Activated naive CD8-positive, alpha-beta T cell treated with anti-CD3 and anti-CD28 coated beads, Interleukin-2, amount 10 ng/mL, durations not matched to agents 7 days and 5 days (primary cell): ENCODE results near the gene NTSR1. TPM values are rescaled to one million over a fixed set of nuclear protein-coding genes. Genes with fewer than 3 reads are reported as not detected.

ENCODE experiments used
- ATAC-seq: fragments of 150-1000 bp; cut with Tn5 transposase; one replicate; pipeline ENCODE4 v1.10.0; 2021; ENCODE audit warnings: low read depth, moderate library complexity
- POLR2A ChIA-PET: fragments of 350-600 bp; sonication (Branson Sonifier 250); formaldehyde crosslinking; loops from one replicate; lab custom pipeline; 2021; ENCODE audit warnings: antibody characterized with exemption; lab: Charles Lee
- DNase-seq: peaks from one replicate; pipeline ENCODE4 v3.0.0; 2021
- H3K27ac Mint-ChIP-seq: one replicate; pipeline ENCODE4 v1.8.0; 2022; ENCODE audit warnings: mild to moderate bottlenecking, mixed read lengths
- H3K27me3 Mint-ChIP-seq: one replicate; pipeline ENCODE4 v1.8.0; 2022; ENCODE audit warnings: mild to moderate bottlenecking, moderate library complexity, mixed read lengths
- H3K36me3 Mint-ChIP-seq: one replicate; pipeline ENCODE4 v1.8.0; 2021; ENCODE audit warnings: mild to moderate bottlenecking, mixed read lengths
- H3K4me1 Mint-ChIP-seq: one replicate; pipeline ENCODE4 v1.8.0; 2021; ENCODE audit warnings: mixed read lengths
- H3K4me3 Mint-ChIP-seq: one replicate; pipeline ENCODE4 v1.8.0; 2022; ENCODE audit warnings: mild to moderate bottlenecking, moderate library complexity, mixed read lengths
- H3K9me3 Mint-ChIP-seq: one replicate; pipeline ENCODE4 v1.8.0; 2021; ENCODE audit warnings: mixed read lengths
- total RNA-seq, 2 experiments: library from RNA; stranded (reverse); gene quantifications; one replicate each; pipeline ENCODE4 v1.2.3, GENCODE V29; 2021

The NTSR1 gene
- total RNA-seq, 2 experiments from 2014 or later: 0.33 to 0.37 TPM

GRCh38 chr20:62751551-62752150 is 43.0 kb downstream of the NTSR1 start:
- peaks cover 32% of the 10 kb centered on the region for H3K27me3 Mint-ChIP-seq
- peaks cover 2% of the 10 kb centered on the region for H3K4me1 Mint-ChIP-seq
- H3K36me3 Mint-ChIP-seq: no peaks in the 10 kb centered on the region
- ATAC-seq: no peak
- no peak for DNase-seq
- H3K27ac Mint-ChIP-seq: no peak overlapping the region
- no peak overlapping the region for H3K4me3 Mint-ChIP-seq
- POLR2A ChIA-PET: interaction anchor here (1.2 kb wide), 1 partner anchor 11 kb away, joined by 4 read pairs; no protein-coding TSS in a partner anchor
- no peaks in the 10 kb centered on the region for H3K9me3 Mint-ChIP-seq

- H3K4me3 Mint-ChIP-seq: no peak overlapping the region
- POLR2A ChIA-PET: no interaction called here
Observed at GRCh38 chr20:62752181-62752670, 43.6 kb downstream of the NTSR1 start.

GRCh38 chr20:62752671-62753501 is 44.2 kb downstream of the NTSR1 start:
- no peaks in the 10 kb centered on the region for H3K9me3 Mint-ChIP-seq
- ATAC-seq: no peak
- H3K27ac Mint-ChIP-seq: no peak overlapping the region
- POLR2A ChIA-PET: no interaction called here
- H3K4me3 Mint-ChIP-seq: no peak overlapping the region
- H3K36me3 Mint-ChIP-seq: no peaks in the 10 kb centered on the region
- peaks cover 2% of the 10 kb centered on the region for H3K4me1 Mint-ChIP-seq
- peaks cover 38% of the 10 kb centered on the region for H3K27me3 Mint-ChIP-seq
- no peak for DNase-seq

More at GRCh38 chr20:62752181-62752670, 43.6 kb downstream of the NTSR1 start:
- ATAC-seq (no peak), DNase-seq (no peak)
- H3K9me3 Mint-ChIP-seq: no peaks in the 10 kb centered on the region
- H3K27ac Mint-ChIP-seq: no peak overlapping the region
- H3K4me1 Mint-ChIP-seq: peaks cover 2% of the 10 kb centered on the region
- no peaks in the 10 kb centered on the region for H3K36me3 Mint-ChIP-seq
- peaks cover 38% of the 10 kb centered on the region for H3K27me3 Mint-ChIP-seq

GRCh38 chr20:62753626-62754025 is 45.0 kb downstream of the NTSR1 start:
- no peak for ATAC-seq
- DNase-seq: no peak
- no peaks in the 10 kb centered on the region for H3K36me3 Mint-ChIP-seq
- H3K27me3 Mint-ChIP-seq: peaks cover 31% of the 10 kb centered on the region
- no peak overlapping the region for H3K27ac Mint-ChIP-seq
- H3K4me3 Mint-ChIP-seq: no peak overlapping the region
- no peaks in the 10 kb centered on the region for H3K9me3 Mint-ChIP-seq
- POLR2A ChIA-PET: no interaction called here
- H3K4me1 Mint-ChIP-seq: no peaks in the 10 kb centered on the region

- no peak overlapping the region for H3K4me3 Mint-ChIP-seq
- POLR2A ChIA-PET: no interaction called here
- H3K9me3 Mint-ChIP-seq: no peaks in the 10 kb centered on the region
- ATAC-seq: no peak
- no peak for DNase-seq
- no peaks in the 10 kb centered on the region for H3K4me1 Mint-ChIP-seq
- no peaks in the 10 kb centered on the region for H3K36me3 Mint-ChIP-seq
- H3K27ac Mint-ChIP-seq: no peak overlapping the region
- peaks cover 28% of the 10 kb centered on the region for H3K27me3 Mint-ChIP-seq
Observed at GRCh38 chr20:62754122-62754990, 45.7 kb downstream of the NTSR1 start.

- DNase-seq (no peak), ATAC-seq (no peak)
- Mint-ChIP-seq H3K27me3 (peaks cover 26% of the 10 kb centered on the region), H3K36me3 (no peaks in the 10 kb centered on the region), H3K9me3 (no peaks in the 10 kb centered on the region), H3K4me1 (no peaks in the 10 kb centered on the region), H3K4me3 (no peak overlapping the region), H3K27ac (no peak overlapping the region)
- POLR2A ChIA-PET: no interaction called here
Observed at GRCh38 chr20:62754991-62755356, 46.3 kb downstream of the NTSR1 start.

- peak; percentile 9 for ATAC-seq
- H3K36me3 Mint-ChIP-seq: no peaks in the 10 kb centered on the region
- POLR2A ChIA-PET: no interaction called here
- no peak for DNase-seq
- no peaks in the 10 kb centered on the region for H3K9me3 Mint-ChIP-seq
- H3K27ac Mint-ChIP-seq: no peak overlapping the region
- H3K4me3 Mint-ChIP-seq: no peak overlapping the region
- H3K4me1 Mint-ChIP-seq: no peaks in the 10 kb centered on the region
- H3K27me3 Mint-ChIP-seq: peaks cover 21% of the 10 kb centered on the region
Observed at GRCh38 chr20:62755817-62756724, 47.4 kb downstream of the NTSR1 start.

- POLR2A ChIA-PET: no interaction called here
- Mint-ChIP-seq H3K36me3 (no peaks in the 10 kb centered on the region), H3K27ac (no peak overlapping the region), H3K4me1 (no peaks in the 10 kb centered on the region), H3K27me3 (peaks cover 16% of the 10 kb centered on the region), H3K9me3 (no peaks in the 10 kb centered on the region), H3K4me3 (no peak overlapping the region)
- no peak for DNase-seq
- no peak for ATAC-seq
Observed at GRCh38 chr20:62758226-62758912, 49.7 kb downstream of the NTSR1 start.

GRCh38 chr20:62759981-62760431 is 51.4 kb downstream of the NTSR1 start:
- Mint-ChIP-seq H3K27me3 (peaks cover 16% of the 10 kb centered on the region), H3K9me3 (no peaks in the 10 kb centered on the region), H3K4me3 (no peak overlapping the region), H3K36me3 (no peaks in the 10 kb centered on the region), H3K27ac (no peak overlapping the region), H3K4me1 (peaks cover 1% of the 10 kb centered on the region)
- ATAC-seq (no peak), DNase-seq (no peak)
- POLR2A ChIA-PET: no interaction called here

GRCh38 chr20:62760471-62760855 is 51.8 kb downstream of the NTSR1 start:
- Mint-ChIP-seq H3K27ac (no peak overlapping the region), H3K9me3 (no peaks in the 10 kb centered on the region)
- POLR2A ChIA-PET: no interaction called here

GRCh38 chr20:62760856-62761758 is 52.5 kb downstream of the NTSR1 start:
- ATAC-seq (no peak), DNase-seq (no peak)
- Mint-ChIP-seq H3K4me3 (no peak overlapping the region), H3K27ac (no peak overlapping the region), H3K36me3 (no peaks in the 10 kb centered on the region), H3K27me3 (peaks cover 13% of the 10 kb centered on the region), H3K4me1 (peaks cover 1% of the 10 kb centered on the region), H3K9me3 (no peaks in the 10 kb centered on the region)
- POLR2A ChIA-PET: no interaction called here

More at GRCh38 chr20:62760471-62760855, 51.8 kb downstream of the NTSR1 start:
- Mint-ChIP-seq H3K36me3 (no peaks in the 10 kb centered on the region), H3K27me3 (peaks cover 16% of the 10 kb centered on the region), H3K4me1 (peaks cover 1% of the 10 kb centered on the region), H3K4me3 (no peak overlapping the region)
- ATAC-seq (no peak), DNase-seq (no peak)
